Spinal cord (tissue), 10 donors: ENCODE results near the gene SRGAP3. TPM values are rescaled to one million over a fixed set of nuclear protein-coding genes. Genes with fewer than 3 reads are reported as not detected.
A peak's percentile ranks its signal among the peaks of the same experiment; 100 is the strongest.

Experiments used
- DNase-seq, 6 donors: peaks; one replicate each; pipeline versions ENCODE4 v3.0.0 to v3.0.0-alpha.2; 2013 to 2015; ENCODE audit warnings: low spot score in 6 of 6, low read depth in 4 of 6
- H3K27ac ChIP-seq: one replicate; pipeline ENCODE4 v1.5.1; 2013; ENCODE audit warnings: low read depth, low read length, control low read depth
- H3K27me3 ChIP-seq: one replicate; pipeline ENCODE4 v1.6.1; 2013; ENCODE audit warnings: low read length; ENCODE audit not compliant: control insufficient read depth, insufficient read depth
- H3K36me3 ChIP-seq: one replicate; pipeline ENCODE4 v1.6.1; 2013; ENCODE audit warnings: low read length; ENCODE audit not compliant: control insufficient read depth, insufficient read depth
- H3K4me1 ChIP-seq: one replicate; pipeline ENCODE4 v1.6.1; 2013; ENCODE audit warnings: low read length; ENCODE audit not compliant: control insufficient read depth, insufficient read depth
- H3K4me3 ChIP-seq: one replicate; pipeline ENCODE4 v1.5.1; 2013; ENCODE audit warnings: low read depth, low read length, control low read depth
- H3K9me3 ChIP-seq: one replicate; pipeline ENCODE4 v1.6.1; 2013; ENCODE audit warnings: low read length; ENCODE audit not compliant: control insufficient read depth, insufficient read depth
- WGBS: methylation state at CpG from one replicate; pipeline ENCODE4 v1.1.5; 2013; ENCODE audit warnings: missing lambda C conversion rate; ENCODE audit not compliant: insufficient coverage; 5-methylcytosine and 5-hydroxymethylcytosine counted together
- polyA plus RNA-seq, 2 donors: library from polyadenylated mRNA; unstranded; fragments of 120-200 nt; gene quantifications; one replicate each; pipeline ENCODE4 v1.2.1, GENCODE V29; 2013; ENCODE audit not compliant: insufficient read length in 2 of 2
- total RNA-seq, 2 donors: library from RNA; depleted of rRNA in 1 of 2; stranded (reverse); fragments of 120-200 nt in 1 of 2; fragments of >200 nt in 1 of 2; gene quantifications; one replicate each; pipeline versions ENCODE4 v1.2.3 to v1.2.4, GENCODE V29; 2013 to 2014
- donor health status: healthy.

Gene SRGAP3
- total and polyA plus RNA-seq, 4 donors = 46.1 to 71.9 (median 65.6) TPM

DNA sequence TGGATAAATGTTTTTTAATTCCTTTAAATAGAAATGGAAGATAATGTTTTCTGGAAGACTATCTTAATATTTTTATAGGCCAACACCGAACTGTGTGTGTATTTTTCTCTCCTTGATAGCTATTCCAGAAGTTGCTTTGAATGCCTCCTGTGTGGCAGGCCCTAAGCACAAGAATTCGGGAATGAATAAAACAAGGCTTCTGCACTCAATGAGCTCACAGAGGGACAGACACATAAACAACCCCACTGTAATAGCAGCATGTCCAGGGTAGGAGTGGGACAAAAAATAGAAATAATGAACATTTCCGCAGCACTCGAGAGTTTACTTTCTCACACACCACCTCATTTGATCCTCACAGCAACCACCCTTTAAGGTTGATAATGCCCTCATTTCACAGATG is 18.0 kb downstream of the SRGAP3 start:
- peak overlapping the region; percentile 78 for H3K27ac ChIP-seq
- no peak overlapping the region for H3K4me3 ChIP-seq
- DNase-seq = peak in 3 of 6 donors; percentile 29 to 80 (median 73)
- H3K36me3 ChIP-seq = no peaks in the 10 kb centered on the region
- peaks cover 32% of the 10 kb centered on the region for H3K4me1 ChIP-seq
- 17% methylated on average over 2 of the region's 4 CpGs for WGBS
- no peaks in the 10 kb centered on the region for H3K27me3 ChIP-seq
- no peaks in the 10 kb centered on the region for H3K9me3 ChIP-seq

DNA sequence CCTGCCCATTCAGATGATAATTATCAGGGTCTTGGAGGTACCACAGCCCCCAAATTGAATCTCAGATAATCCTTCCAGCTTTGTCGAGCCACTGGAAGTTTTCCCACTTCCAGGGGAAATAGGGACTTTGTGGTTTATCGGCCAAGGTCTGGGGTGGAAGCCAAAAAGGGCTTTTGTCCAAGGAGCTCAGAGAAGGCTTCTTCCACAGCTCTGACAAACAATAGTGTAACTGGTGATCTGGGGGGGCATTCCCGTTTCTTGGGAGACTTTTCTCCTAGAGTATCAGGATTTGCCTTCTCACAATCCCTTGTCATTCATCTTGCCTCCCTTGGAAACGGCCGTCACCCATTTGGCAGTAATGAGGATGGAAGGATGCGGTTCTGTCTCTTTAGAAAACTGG is 18.4 kb downstream of the SRGAP3 start:
- WGBS = 20% methylated on average over 2 of the region's 6 CpGs
- no peak overlapping the region for H3K4me3 ChIP-seq

DNA sequence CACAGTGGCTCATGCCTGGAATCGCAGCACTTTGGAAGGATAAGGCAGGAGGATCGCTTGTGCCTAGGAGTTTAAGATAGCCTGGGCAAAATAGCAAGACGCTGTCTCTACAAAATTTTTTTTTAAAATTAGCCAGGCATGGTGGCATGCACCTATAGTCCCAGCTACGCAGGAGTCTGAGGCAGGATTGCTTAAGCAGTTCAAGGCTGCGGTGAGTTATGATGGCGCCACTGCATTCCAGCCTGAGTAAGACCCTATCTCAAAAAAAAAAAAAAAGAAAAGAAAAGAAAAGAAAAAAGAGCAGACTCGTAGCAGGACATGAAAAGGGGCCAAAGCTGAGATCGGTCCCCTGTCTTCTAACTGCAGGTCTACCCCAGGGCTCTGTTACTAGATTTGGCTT is 18.9 kb downstream of the SRGAP3 start:
- 29% methylated on average over 4 of the region's 8 CpGs for WGBS
- Histone ChIP-seq H3K27ac (peak overlapping the region; percentile 78), H3K4me3 (no peak overlapping the region), H3K27me3 (no peaks in the 10 kb centered on the region), H3K4me1 (peaks cover 40% of the 10 kb centered on the region), H3K9me3 (no peaks in the 10 kb centered on the region), H3K36me3 (no peaks in the 10 kb centered on the region)
- no peak for DNase-seq

More for the DNA sequence above, 18.4 kb downstream of the SRGAP3 start:
- H3K27me3 ChIP-seq = no peaks in the 10 kb centered on the region
- H3K27ac ChIP-seq = peak overlapping the region; percentile 78
- H3K9me3 ChIP-seq = no peaks in the 10 kb centered on the region
- H3K36me3 ChIP-seq = no peaks in the 10 kb centered on the region
- DNase-seq = peak; percentile 80 to 96 (median 84)
- H3K4me1 ChIP-seq = peaks cover 35% of the 10 kb centered on the region

DNA sequence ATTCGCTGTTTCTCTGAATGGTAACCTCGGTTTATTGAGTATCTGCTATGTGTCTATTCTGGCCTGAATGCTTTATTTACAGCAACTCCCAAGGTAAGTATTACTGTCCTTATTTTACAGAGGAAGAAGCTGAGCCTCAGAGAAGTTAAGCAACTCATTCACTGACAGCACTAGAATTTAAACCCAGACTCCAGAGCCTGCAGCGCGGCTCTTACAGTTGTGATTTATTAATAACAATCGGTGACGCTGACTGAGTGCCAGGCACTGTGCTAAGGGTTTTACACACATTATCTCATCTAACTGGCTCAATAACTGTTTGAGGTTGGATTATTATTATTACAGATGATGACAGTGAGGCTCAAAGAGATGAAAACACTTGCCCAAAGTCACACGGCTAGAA is 19.6 kb downstream of the SRGAP3 start:
- Histone ChIP-seq H3K4me3 (no peak overlapping the region), H3K36me3 (no peaks in the 10 kb centered on the region), H3K27me3 (no peaks in the 10 kb centered on the region), H3K4me1 (peaks cover 45% of the 10 kb centered on the region), H3K27ac (no peak overlapping the region), H3K9me3 (no peaks in the 10 kb centered on the region)
- no peak for DNase-seq
- WGBS = 67% methylated on average over 1 of the region's 7 CpGs

DNA sequence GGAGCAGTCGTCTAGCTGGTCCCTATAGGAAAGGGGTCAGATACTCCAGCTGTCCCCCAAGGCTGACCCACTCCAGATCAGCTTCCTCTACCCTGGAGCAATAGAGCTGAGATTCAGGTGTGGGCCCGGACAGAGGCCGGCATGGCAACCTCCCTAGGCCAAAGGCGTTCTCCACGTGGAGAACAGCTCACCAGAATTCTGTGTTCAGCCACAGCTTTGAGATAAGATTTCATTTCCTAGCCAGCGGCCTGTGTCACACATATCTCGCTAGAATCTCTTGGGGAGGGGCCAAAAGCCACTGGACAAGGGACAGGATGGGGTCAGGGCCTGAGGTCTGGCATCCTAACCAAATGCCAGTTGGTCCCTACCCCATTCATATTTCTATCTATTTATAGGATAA is 20.1 kb downstream of the SRGAP3 start:
- no peak overlapping the region for H3K27ac ChIP-seq
- DNase-seq = no peak
- no peaks in the 10 kb centered on the region for H3K9me3 ChIP-seq
- no peak overlapping the region for H3K4me3 ChIP-seq
- H3K4me1 ChIP-seq = peaks cover 44% of the 10 kb centered on the region
- WGBS = 79% methylated on average over 7 of the region's 7 CpGs
- H3K36me3 ChIP-seq = no peaks in the 10 kb centered on the region
- H3K27me3 ChIP-seq = no peaks in the 10 kb centered on the region

DNA sequence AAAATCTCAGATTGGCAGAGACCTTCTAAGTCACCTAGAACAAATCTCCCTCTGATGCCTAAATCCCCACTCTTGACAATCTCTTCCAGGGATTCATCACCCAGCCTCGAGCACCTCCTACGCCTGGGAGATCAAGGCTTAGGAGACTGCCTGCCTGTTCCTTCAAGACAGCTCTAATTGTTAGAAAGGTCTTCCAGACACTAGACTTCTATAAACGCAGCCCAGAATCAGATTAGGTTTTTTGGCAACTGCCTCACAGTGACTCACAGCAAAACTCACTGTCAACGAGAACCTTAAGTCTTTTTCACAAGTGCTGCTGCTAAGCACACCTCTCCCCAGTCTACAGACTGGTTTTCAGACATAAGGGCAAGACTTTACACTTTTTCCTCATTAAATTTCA is 23.1 kb downstream of the SRGAP3 start:
- Histone ChIP-seq H3K27me3 (no peaks in the 10 kb centered on the region), H3K4me3 (no peak overlapping the region), H3K27ac (no peak overlapping the region), H3K36me3 (peaks cover 3% of the 10 kb centered on the region), H3K4me1 (peaks cover 50% of the 10 kb centered on the region), H3K9me3 (no peaks in the 10 kb centered on the region)
- WGBS = 31% methylated on average over 4 of the region's 4 CpGs
- peak in 2 of 6 donors; percentile 13 to 55 for DNase-seq

DNA sequence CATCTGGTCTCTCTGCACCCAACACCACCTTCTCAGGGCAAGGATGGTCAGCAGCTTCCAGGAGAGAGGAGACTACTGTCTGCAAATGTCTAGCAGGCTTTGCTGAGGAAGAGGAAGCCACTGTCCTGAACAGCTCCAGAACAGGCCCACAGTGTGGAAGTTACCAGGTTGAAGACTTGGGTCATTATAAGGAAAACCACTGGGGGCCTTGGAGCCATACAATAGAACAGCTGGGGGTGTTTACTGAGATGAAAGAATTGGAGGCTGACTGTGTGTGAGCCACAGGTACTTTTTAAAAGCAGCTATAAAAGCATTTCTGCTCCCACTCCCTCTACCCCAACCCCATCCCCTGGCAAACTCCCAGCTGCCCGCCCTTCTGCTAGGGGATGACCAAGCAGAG is 24.2 kb downstream of the SRGAP3 start:
- 100% methylated on average over 1 of the region's 1 CpG for WGBS
- no peaks in the 10 kb centered on the region for H3K9me3 ChIP-seq

DNA sequence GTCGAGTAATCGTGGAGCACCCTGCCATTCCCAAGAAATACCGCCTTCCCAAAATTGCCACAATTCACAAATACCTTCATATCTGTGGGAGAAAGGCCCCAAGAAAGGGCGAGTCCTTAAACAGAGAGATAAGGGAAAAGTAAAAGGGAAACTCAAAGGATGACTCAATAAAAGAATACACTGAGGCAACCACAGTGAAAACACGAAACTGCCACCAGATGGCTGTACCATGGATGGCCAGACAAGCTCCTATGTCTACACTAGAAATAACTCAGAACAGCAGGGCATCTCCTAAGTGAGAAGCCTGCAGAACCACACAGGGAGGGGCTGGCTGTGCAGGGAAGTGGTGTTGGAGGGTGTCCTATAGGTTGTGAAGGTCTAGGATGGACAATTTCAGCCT is 25.0 kb downstream of the SRGAP3 start:
- Histone ChIP-seq H3K4me1 (peaks cover 38% of the 10 kb centered on the region), H3K27ac (no peak overlapping the region), H3K9me3 (no peaks in the 10 kb centered on the region), H3K27me3 (no peaks in the 10 kb centered on the region), H3K4me3 (no peak overlapping the region), H3K36me3 (peaks cover 3% of the 10 kb centered on the region)
- no peak for DNase-seq
- WGBS = no CpG with 5 or more reads among the region's 5 CpGs

More for the DNA sequence above, 24.2 kb downstream of the SRGAP3 start:
- Histone ChIP-seq H3K27ac (no peak overlapping the region), H3K4me1 (peaks cover 42% of the 10 kb centered on the region), H3K36me3 (peaks cover 3% of the 10 kb centered on the region), H3K27me3 (no peaks in the 10 kb centered on the region), H3K4me3 (no peak overlapping the region)
- DNase-seq = no peak

DNA sequence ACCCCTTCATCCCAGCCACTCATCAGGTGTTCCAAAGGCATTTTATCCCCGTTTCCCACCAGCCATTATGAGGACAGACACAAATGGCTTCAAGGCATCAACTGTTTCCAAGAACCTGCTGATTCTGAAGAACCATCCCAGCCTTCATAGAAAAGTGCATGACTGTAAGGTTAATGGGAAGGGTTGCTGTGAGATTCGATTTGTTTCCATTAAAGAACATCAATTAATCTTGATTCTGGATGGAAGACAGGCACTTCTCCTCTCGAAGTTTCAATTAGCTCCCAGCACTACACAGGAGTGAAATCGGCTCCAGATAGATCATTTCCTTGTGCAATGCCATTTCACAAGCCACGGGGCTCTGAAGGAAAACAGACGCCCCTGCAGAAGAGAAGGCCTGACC is 25.8 kb downstream of the SRGAP3 start:
- WGBS = 29% methylated on average over 4 of the region's 6 CpGs
- H3K9me3 ChIP-seq = no peaks in the 10 kb centered on the region
- H3K27ac ChIP-seq = no peak overlapping the region
- peak in 1 of 6 donors; percentile 67 for DNase-seq
- no peaks in the 10 kb centered on the region for H3K27me3 ChIP-seq
- peaks cover 34% of the 10 kb centered on the region for H3K4me1 ChIP-seq
- H3K4me3 ChIP-seq = no peak overlapping the region
- peaks cover 3% of the 10 kb centered on the region for H3K36me3 ChIP-seq

DNA sequence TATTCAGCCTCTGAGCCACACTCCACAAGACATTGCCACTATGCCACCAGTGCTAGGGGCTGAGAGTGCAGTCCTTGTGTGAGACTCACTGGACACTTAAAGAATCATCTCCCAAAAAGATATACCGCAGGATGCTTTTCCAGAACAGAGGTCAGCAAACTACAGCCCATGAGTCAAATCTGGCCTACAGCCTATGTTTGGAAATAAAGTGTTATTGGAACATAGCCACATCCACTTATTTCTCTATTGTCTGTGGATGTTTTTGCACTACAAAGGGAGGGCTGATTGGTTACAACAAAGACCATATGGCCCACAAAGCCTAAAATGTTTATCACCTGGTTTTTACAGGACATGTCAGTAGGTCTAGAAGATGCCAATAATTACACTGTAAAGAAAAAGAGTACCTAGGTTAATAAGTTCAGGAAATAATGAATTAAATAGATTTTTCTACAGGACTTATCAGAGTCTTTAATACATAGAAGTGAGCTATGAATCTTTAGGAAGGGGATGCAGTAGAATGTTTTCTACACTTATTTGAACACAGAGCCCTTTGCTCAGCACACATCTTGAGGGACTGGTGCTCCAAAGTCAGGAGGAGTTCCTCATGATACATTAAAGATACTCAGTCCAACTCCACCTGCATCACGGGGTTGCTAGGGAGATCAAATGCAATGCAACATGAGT is 26.3 kb downstream of the SRGAP3 start:
- Histone ChIP-seq H3K4me3 (no peak overlapping the region), H3K27me3 (no peaks in the 10 kb centered on the region), H3K4me1 (peaks cover 31% of the 10 kb centered on the region), H3K36me3 (peaks cover 3% of the 10 kb centered on the region), H3K27ac (no peak overlapping the region), H3K9me3 (no peaks in the 10 kb centered on the region)
- no peak for DNase-seq
- 88% methylated on average over 1 of the region's 2 CpGs for WGBS
